Upper lobe of left lung (tissue), 4 donors: ENCODE results near the gene ARHGAP45.

Experiments
- CTCF ChIP-seq, 6 experiments: fragments of 450-650 bp in 4 of 6; fragments of 200-600 bp in 2 of 6; sonication (generic) in 2 of 6; IDR thresholded peaks; one replicate each; pipeline ENCODE4 v1.5.1; 2016 to 2019; ENCODE audit warnings: antibody characterized with exemption in 6 of 6
- POLR2AphosphoS5 ChIP-seq, 2 donors: sonication (generic); formaldehyde crosslinking; IDR thresholded peaks; one replicate each; pipeline ENCODE4 v1.5.1; 2017; ENCODE audit warnings: antibody characterized with exemption in 2 of 2

DNA sequence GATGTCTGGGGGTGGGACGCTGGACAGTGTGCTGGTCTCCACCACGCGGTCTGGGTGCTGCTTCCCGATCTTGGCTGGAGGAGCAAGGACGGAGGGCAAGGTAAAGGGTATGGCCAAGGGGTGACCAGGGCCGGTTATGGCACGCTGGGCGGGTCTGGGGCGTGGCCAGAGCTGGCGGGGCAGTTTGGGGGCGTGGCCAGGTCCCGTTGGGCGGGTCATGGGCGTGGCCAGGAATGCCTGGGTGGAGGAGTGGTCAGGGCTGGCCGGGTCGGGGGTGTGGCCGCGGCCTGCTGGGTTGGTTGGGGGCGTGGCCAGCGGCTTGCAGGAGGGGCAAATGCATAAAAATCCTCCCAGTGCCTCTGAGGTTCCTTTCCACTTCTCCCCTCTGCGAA is 56.0 kb downstream of the ARHGAP45 start:
- TF ChIP-seq CTCF (IDR thresholded peaks at IDR 0.05) (no peak), POLR2AphosphoS5 (IDR thresholded peaks at IDR 0.05) (no peak)
